Fibroblast of lung (primary cell): ENCODE data around the gene NRARP. TPM values are rescaled to one million over a fixed set of nuclear protein-coding genes. Genes with fewer than 3 reads are reported as not detected.
A peak's percentile ranks its signal among the peaks of the same experiment; 100 is the strongest.

Experiments
- DNase-seq, 2 donors: peaks; one replicate each; pipeline versions ENCODE4 v3.0.0 to v3.0.0-alpha.2; 2010; ENCODE audit warnings: low read depth in 2 of 2
- H2AFZ ChIP-seq: 2 replicates; pipeline ENCODE4 v1.5.1; 2012; ENCODE audit warnings: low read length, control low read depth, inconsistent platforms
- H3K27ac ChIP-seq: 2 replicates; pipeline ENCODE4 v1.5.1; 2011; ENCODE audit warnings: low read length, control low read depth; ENCODE audit not compliant: insufficient read depth
- H3K27me3 ChIP-seq: 2 replicates; pipeline ENCODE4 v1.5.1; 2011; ENCODE audit warnings: mild to moderate bottlenecking, low read length; ENCODE audit not compliant: control insufficient read depth, insufficient read depth
- H3K36me3 ChIP-seq: 2 replicates; pipeline ENCODE4 v1.5.1; 2011; ENCODE audit warnings: low read length; ENCODE audit not compliant: control insufficient read depth, insufficient read depth
- H3K4me1 ChIP-seq: 2 replicates; pipeline ENCODE4 v1.5.1; 2011; ENCODE audit warnings: low read length; ENCODE audit not compliant: control insufficient read depth, insufficient read depth; ENCODE audit errors: extremely low read depth
- H3K4me2 ChIP-seq: 2 replicates; pipeline ENCODE4 v1.5.1; 2011; ENCODE audit warnings: low read length, control low read depth; ENCODE audit not compliant: insufficient read depth; ENCODE audit errors: extremely low read depth
- H3K4me3 ChIP-seq, 4 experiments: fragments of 200-600 bp in 1 of 4; sonication (generic) in 1 of 4; replicated peaks in 1 of 4; 2 replicates each; pipeline ENCODE4 v1.5.1; 2011 to 2016; ENCODE audit warnings: low read length in 4 of 4, low read depth in 3 of 4, mild to moderate bottlenecking in 3 of 4, control low read depth in 2 of 4, inconsistent platforms in 1 of 4, mixed read lengths in 1 of 4; ENCODE audit not compliant: insufficient read depth in 1 of 4; ENCODE audit errors: control extremely low read depth in 1 of 4
- H3K79me2 ChIP-seq: 2 replicates; pipeline ENCODE4 v1.5.1; 2012; ENCODE audit warnings: mild to moderate bottlenecking, low read length, inconsistent platforms; ENCODE audit not compliant: control insufficient read depth, insufficient read depth
- H3K9ac ChIP-seq: 2 replicates; pipeline ENCODE4 v1.5.1; 2011; ENCODE audit warnings: mild to moderate bottlenecking, low read length, control low read depth; ENCODE audit not compliant: insufficient read depth
- H3K9me3 ChIP-seq: 2 replicates; pipeline ENCODE4 v1.5.1; 2012; ENCODE audit warnings: low read depth, low read length; ENCODE audit not compliant: control insufficient read depth, insufficient read depth
- H4K20me1 ChIP-seq: 2 replicates; pipeline ENCODE4 v1.5.1; 2011; ENCODE audit warnings: low read length; ENCODE audit not compliant: control insufficient read depth, insufficient read depth; ENCODE audit errors: extremely low read depth
- CTCF ChIP-seq, 2 donors: IDR thresholded peaks in 1 of 2; conservative IDR thresholded peaks in 1 of 2; 1 replicate in 1 of 2; 2 replicates in 1 of 2; pipeline ENCODE4 v1.5.1; 2011 to 2012; ENCODE audit warnings: low read length in 2 of 2, control low read depth in 1 of 2, inconsistent platforms in 1 of 2, low read depth in 1 of 2, mild to moderate bottlenecking in 1 of 2
- EZH2 ChIP-seq: IDR thresholded peaks from 2 replicates; pipeline ENCODE4 v1.5.1; 2012; ENCODE audit warnings: low read length, control low read depth, mild to moderate bottlenecking; ENCODE audit errors: missing control alignments
- polyA plus RNA-seq, 2 donors: library from polyadenylated mRNA; depleted of rRNA in 1 of 2; stranded (reverse) in 1 of 2; unstranded in 1 of 2; fragments of >200 nt; gene quantifications; 2 replicates each; pipeline ENCODE4 v1.2.1, GENCODE V29; 2011 to 2012; ENCODE audit warnings: missing spikeins in 1 of 2
- total RNA-seq: library from RNA; depleted of rRNA; stranded (reverse); fragments of >200 nt; gene quantifications from 2 replicates; pipeline ENCODE4 v1.2.1, GENCODE V29; 2014

NRARP gene
- total and polyA plus RNA-seq, 2 donors (not counting 1 experiment from before 2014, with no cell fraction given): 0.07 TPM; not detected in 1

GRCh38 chr9:137281345-137282116, 20.5 kb downstream of the NRARP start:
- H3K27me3 ChIP-seq: no peaks in the 10 kb centered on the region
- peaks cover 26% of the 10 kb centered on the region for H3K79me2 ChIP-seq
- H3K27ac ChIP-seq: no peak overlapping the region
- peaks cover 8% of the 10 kb centered on the region for H3K4me1 ChIP-seq
- no peaks in the 10 kb centered on the region for H4K20me1 ChIP-seq
- H3K9me3 ChIP-seq: no peaks in the 10 kb centered on the region
- peak overlapping the region in 1 of 4 experiments; percentile 10 for H3K4me3 ChIP-seq
- TF ChIP-seq CTCF (conservative IDR thresholded peaks at IDR 0.05 in 1 of 2, IDR thresholded peaks at IDR 0.05 in 1 of 2; ENCODE audit: low read depth in 1 of 2, low read length in 2 of 2) (no peak), EZH2 (no peak)
- peaks cover 17% of the 10 kb centered on the region for H3K36me3 ChIP-seq
- H3K9ac ChIP-seq: no peak overlapping the region
- H2AFZ ChIP-seq: no peak overlapping the region
- H3K4me2 ChIP-seq: no peak overlapping the region
- no peak for DNase-seq

GRCh38 chr9:137280474-137281344, 21.4 kb downstream of the NRARP start:
- Histone ChIP-seq H3K4me3 (peak overlapping the region in 1 of 4 experiments; percentile 10), H3K4me2 (no peak overlapping the region)

More at GRCh38 chr9:137280474-137281344, 21.4 kb downstream of the NRARP start:
- peaks cover 17% of the 10 kb centered on the region for H3K36me3 ChIP-seq
- H3K9ac ChIP-seq: peak overlapping the region; percentile 23
- H3K27me3 ChIP-seq: no peaks in the 10 kb centered on the region
- H3K4me1 ChIP-seq: peaks cover 10% of the 10 kb centered on the region
- no peaks in the 10 kb centered on the region for H4K20me1 ChIP-seq
- H3K27ac ChIP-seq: no peak overlapping the region
- H2AFZ ChIP-seq: no peak overlapping the region
- H3K79me2 ChIP-seq: peaks cover 26% of the 10 kb centered on the region
- TF ChIP-seq EZH2 (no peak), CTCF (conservative IDR thresholded peaks at IDR 0.05 in 1 of 2, IDR thresholded peaks at IDR 0.05 in 1 of 2; ENCODE audit: low read depth in 1 of 2, low read length in 2 of 2) (peak; percentile 25 to 33)
- DNase-seq: peak in 1 of 2 donors; percentile 32
- H3K9me3 ChIP-seq: no peaks in the 10 kb centered on the region
